Stomach (tissue), 9 donors: Measurements from ENCODE around the gene STON2. TPM values are rescaled to one million over a fixed set of nuclear protein-coding genes. Genes with fewer than 3 reads are reported as not detected.

Experiments used
- DNase-seq, 2 donors: peaks; one replicate each; pipeline versions ENCODE4 v3.0.0 to v3.0.0-alpha.2; 2013 to 2019
- H3K27ac ChIP-seq, 5 donors: fragments of 200-600 bp in 4 of 5; sonication (generic) in 4 of 5; one replicate each; pipeline ENCODE4 v1.5.1; 2013 to 2019; ENCODE audit warnings: mild to moderate bottlenecking in 1 of 5, moderate library complexity in 1 of 5
- H3K27me3 ChIP-seq, 3 donors: fragments of 200-600 bp; sonication (generic); one replicate each; pipeline ENCODE4 v1.5.1; 2017 to 2019; ENCODE audit warnings: mixed run types in 1 of 3
- H3K36me3 ChIP-seq, 4 donors: fragments of 200-600 bp; sonication (generic); 1 replicate in 3 of 4; 2 replicates in 1 of 4; pipeline ENCODE4 v1.5.1; 2016 to 2019
- H3K4me1 ChIP-seq, 4 donors: fragments of 200-600 bp; sonication (generic); one replicate each; pipeline ENCODE4 v1.5.1; 2016 to 2019
- H3K4me3 ChIP-seq, 4 donors: fragments of 200-600 bp; sonication (generic) in 3 of 4; one replicate each; pipeline ENCODE4 v1.5.1; 2016 to 2019; ENCODE audit warnings: mild to moderate bottlenecking in 1 of 4
- H3K9me3 ChIP-seq, 4 donors: fragments of 200-600 bp; sonication (generic); one replicate each; pipeline ENCODE4 v1.5.1; 2016 to 2019
- CTCF ChIP-seq, 7 experiments: fragments of 450-650 bp in 4 of 7; fragments of 200-600 bp in 3 of 7; sonication (generic) in 3 of 7; IDR thresholded peaks; one replicate each; pipeline ENCODE4 v1.5.1; 2016 to 2019; ENCODE audit warnings: antibody characterized with exemption in 7 of 7, control low read depth in 2 of 7, mild to moderate bottlenecking in 1 of 7
- EP300 ChIP-seq: sonication (generic); formaldehyde crosslinking; IDR thresholded peaks from one replicate; pipeline ENCODE4 v1.6.1; 2017; ENCODE audit warnings: antibody characterized with exemption
- POLR2A ChIP-seq, 4 donors: fragments of 450-650 bp; IDR thresholded peaks; one replicate each; pipeline ENCODE4 v1.6.1; 2016; ENCODE audit warnings: antibody characterized with exemption in 4 of 4, control low read depth in 2 of 4, mild to moderate bottlenecking in 1 of 4, moderate library complexity in 1 of 4
- POLR2AphosphoS5 ChIP-seq, 3 donors: sonication (generic); formaldehyde crosslinking; IDR thresholded peaks; one replicate each; pipeline ENCODE4 v1.6.1; 2016; ENCODE audit warnings: antibody characterized with exemption in 3 of 3
- WGBS, 5 donors: extraction: QIAGEN DNeasy Blood & Tissue Kit in 3 of 5; methylation state at CpG; one replicate each; pipeline versions ENCODE4 v1.1.5 to v1.1.7; 2013 to 2018; 5-methylcytosine and 5-hydroxymethylcytosine counted together
- intact Hi-C: fragments of 100-400 bp; cut with DNase I; formaldehyde crosslinking; loops from one replicate; pipeline ENCODE4 v1.15.1; 2023; ENCODE audit warnings: low total_unique reads
- polyA plus RNA-seq, 3 donors: library from polyadenylated mRNA; stranded (reverse); fragments of 200-250 nt; gene quantifications; one replicate each; pipeline ENCODE4 v1.2.3, GENCODE V29; 2013
- total RNA-seq, 5 donors: library from RNA; depleted of rRNA; stranded (reverse); fragments of >200 nt; gene quantifications; one replicate each; pipeline versions ENCODE4 v1.1.0 to v1.2.3, GENCODE V29; 2014 to 2016
- donor health status: healthy with polysubstance abuse.
- donor health status: Bipolar disorder and iron deficiency.
- donor health status: healthy.

The STON2 gene
- total and polyA plus RNA-seq, 8 donors: 1.4 to 50.2 (median 8.3) TPM

- H3K4me3 ChIP-seq: no peak overlapping the region
- no peak for DNase-seq
- H3K9me3 ChIP-seq: no peaks in the 10 kb centered on the region
- no peaks in the 10 kb centered on the region for H3K36me3 ChIP-seq
- WGBS, 5 donors: 76 to 93% (median 92%) methylated on average over 2 of the region's 2 CpGs
- H3K4me1 ChIP-seq: no peaks in the 10 kb centered on the region
- H3K27me3 ChIP-seq: no peaks in the 10 kb centered on the region
- no peak for TF ChIP-seq POLR2A (IDR thresholded peaks at IDR 0.05)
- H3K27ac ChIP-seq: no peak overlapping the region
- intact Hi-C loops: no loop called here
Observed at GRCh38 chr14:81388336-81388735, 11.8 kb downstream of the STON2 start.

- Histone ChIP-seq H3K9me3 (no peaks in the 10 kb centered on the region), H3K4me1 (no peaks in the 10 kb centered on the region), H3K27ac (no peak overlapping the region), H3K36me3 (no peaks in the 10 kb centered on the region), H3K27me3 (no peaks in the 10 kb centered on the region), H3K4me3 (no peak overlapping the region)
- intact Hi-C loops: no loop called here
- no peak for TF ChIP-seq POLR2AphosphoS5 (IDR thresholded peaks at IDR 0.05)
- TF ChIP-seq POLR2A (IDR thresholded peaks at IDR 0.05): no peak
- no peak for TF ChIP-seq EP300
- TF ChIP-seq CTCF (IDR thresholded peaks at IDR 0.05): no peak
- DNase-seq: no peak
- WGBS, 5 donors: 65 to 74% (median 71%) methylated on average over 4 of the region's 4 CpGs
Observed at GRCh38 chr14:81386290-81386745, 13.8 kb downstream of the STON2 start.

- intact Hi-C loops: no loop called here
- Histone ChIP-seq H3K27me3 (no peaks in the 10 kb centered on the region), H3K36me3 (no peaks in the 10 kb centered on the region), H3K4me3 (no peak overlapping the region), H3K9me3 (no peaks in the 10 kb centered on the region), H3K4me1 (no peaks in the 10 kb centered on the region), H3K27ac (no peak overlapping the region)
- WGBS, 5 donors: 79 to 95% (median 89%) methylated on average over 7 of the region's 7 CpGs
- no peak for TF ChIP-seq CTCF (IDR thresholded peaks at IDR 0.05)
- TF ChIP-seq POLR2AphosphoS5 (IDR thresholded peaks at IDR 0.05): no peak
- TF ChIP-seq POLR2A (IDR thresholded peaks at IDR 0.05): no peak
- no peak for TF ChIP-seq EP300
- DNase-seq: no peak
Observed at GRCh38 chr14:81385886-81386285, 14.2 kb downstream of the STON2 start.

GRCh38 chr14:81385419-81385818 is 14.7 kb downstream of the STON2 start:
- Histone ChIP-seq H3K27ac (no peak overlapping the region), H3K27me3 (no peaks in the 10 kb centered on the region), H3K9me3 (no peaks in the 10 kb centered on the region), H3K4me1 (no peaks in the 10 kb centered on the region), H3K36me3 (no peaks in the 10 kb centered on the region), H3K4me3 (no peak overlapping the region)
- no peak for DNase-seq
- TF ChIP-seq POLR2AphosphoS5 (IDR thresholded peaks at IDR 0.05) (no peak), POLR2A (IDR thresholded peaks at IDR 0.05) (no peak), EP300 (no peak), CTCF (IDR thresholded peaks at IDR 0.05) (no peak)
- intact Hi-C loops: no loop called here
- 81 to 96% (median 93%) methylated on average over 1 of the region's 1 CpG for WGBS, 5 donors

GRCh38 chr14:81384900-81385299 is 15.2 kb downstream of the STON2 start:
- TF ChIP-seq EP300 (no peak), CTCF (IDR thresholded peaks at IDR 0.05) (no peak), POLR2AphosphoS5 (IDR thresholded peaks at IDR 0.05) (no peak), POLR2A (IDR thresholded peaks at IDR 0.05) (no peak)
- Histone ChIP-seq H3K27me3 (no peaks in the 10 kb centered on the region), H3K4me3 (no peak overlapping the region), H3K27ac (no peak overlapping the region), H3K4me1 (no peaks in the 10 kb centered on the region), H3K9me3 (no peaks in the 10 kb centered on the region), H3K36me3 (no peaks in the 10 kb centered on the region)
- no peak for DNase-seq
- WGBS, 5 donors: 33 to 71% (median 53%) methylated on average over 1 of the region's 1 CpG
- intact Hi-C loops: no loop called here
